PC-3 (cell line): ENCODE data around the gene SERPINF2. TPM values are rescaled to one million over a fixed set of nuclear protein-coding genes. Genes with fewer than 3 reads are reported as not detected.
"Not testable (repeated sequence)": the region's sequence is repeated elsewhere in the genome, so short reads cannot be mapped to it uniquely, and the experiment has no call there.

Experiments used
- ATAC-seq: fragments of 200-7000 bp; cut with Tn5 transposase; 2 replicates; pipeline ENCODE4 v1.9.1; 2020; ENCODE audit warnings: mild to moderate bottlenecking, moderate library complexity
- BruUV-seq: library from RNA; stranded (reverse); fragments of 400-500 nt; replicated peaks from 2 replicates; lab custom pipeline; 2021; lab: Mats Ljungman, UMichigan
- CTCF ChIA-PET: fragments of 300-600 bp; sonication (Branson Sonifier 250); formaldehyde crosslinking; loops from one replicate; lab custom pipeline; 2022; ENCODE audit warnings: antibody characterized with exemption; lab: Charles Lee
- POLR2A ChIA-PET: fragments of 300-600 bp; sonication (Branson Sonifier 250); formaldehyde crosslinking; loops from one replicate; lab custom pipeline; 2022; ENCODE audit warnings: antibody characterized with exemption; ENCODE audit not compliant: unreplicated experiment; lab: Charles Lee
- DNase-seq: peaks from one replicate; pipeline ENCODE4 v3.0.0-alpha.2; 2015
- H2AFZ ChIP-seq: fragments of 300-600 bp; sonication (generic); 2 replicates; pipeline ENCODE4 v1.6.0; 2016; ENCODE audit warnings: antibody characterized with exemption, low read length
- H3F3A ChIP-seq: fragments of 300-600 bp; sonication (generic); one replicate; pipeline ENCODE4 v1.6.0; 2017; ENCODE audit warnings: antibody characterized with exemption, low read length, control low read depth, mild to moderate bottlenecking; ENCODE audit not compliant: unreplicated experiment
- H3K27ac ChIP-seq: fragments of 300-600 bp; sonication (generic); 2 replicates; pipeline ENCODE4 v1.5.1; 2016; ENCODE audit warnings: mild to moderate bottlenecking, low read length
- H3K27me3 ChIP-seq: fragments of 300-600 bp; sonication (generic); 2 replicates; pipeline ENCODE4 v1.6.1; 2016; ENCODE audit warnings: low read length, mixed read lengths
- H3K36me3 ChIP-seq: fragments of 300-600 bp; sonication (generic); 2 replicates; pipeline ENCODE4 v1.6.1; 2016; ENCODE audit warnings: low read depth, mixed run types, low read length, mixed read lengths
- H3K4me1 ChIP-seq: fragments of 300-600 bp; sonication (generic); 2 replicates; pipeline ENCODE4 v1.5.1; 2016; ENCODE audit warnings: low read length; ENCODE audit not compliant: insufficient read depth
- H3K4me2 ChIP-seq: fragments of 300-600 bp; sonication (generic); 2 replicates; pipeline ENCODE4 v1.6.0; 2016; ENCODE audit warnings: low read length
- H3K4me3 ChIP-seq: fragments of 300-600 bp; sonication (generic); 2 replicates; pipeline ENCODE4 v1.5.1; 2016; ENCODE audit warnings: mild to moderate bottlenecking, low read length, mixed read lengths
- H3K79me2 ChIP-seq: fragments of 300-600 bp; sonication (generic); 2 replicates; pipeline ENCODE4 v1.6.1; 2017; ENCODE audit warnings: low read length, mixed read lengths
- H3K9ac ChIP-seq: fragments of 300-600 bp; sonication (generic); 2 replicates; pipeline ENCODE4 v1.6.0; 2016; ENCODE audit warnings: mild to moderate bottlenecking, low read length
- H3K9me2 ChIP-seq: fragments of 300-600 bp; sonication (generic); replicated peaks from 2 replicates; pipeline ENCODE4 v1.6.1; 2016; ENCODE audit warnings: mixed run types, low read length, mixed read lengths
- H3K9me3 ChIP-seq: fragments of 300-600 bp; sonication (generic); 2 replicates; pipeline ENCODE4 v1.6.1; 2016; ENCODE audit warnings: low read length, mixed read lengths
- H4K20me1 ChIP-seq: fragments of 300-600 bp; sonication (generic); 2 replicates; pipeline ENCODE4 v1.6.1; 2016; ENCODE audit warnings: low read length, mixed read lengths
- EZH2 ChIP-seq: fragments of 300-600 bp; sonication (generic); IDR thresholded peaks from one replicate; pipeline ENCODE4 v1.6.1; 2017; ENCODE audit warnings: antibody characterized with exemption, mild to moderate bottlenecking, low read length; ENCODE audit not compliant: unreplicated experiment
- EZH2phosphoT487 ChIP-seq: fragments of 300-600 bp; sonication (generic); IDR thresholded peaks from 2 replicates; pipeline ENCODE4 v1.6.1; 2018; ENCODE audit warnings: mild to moderate bottlenecking, antibody characterized with exemption, low read length, borderline replicate concordance
- intact Hi-C: fragments of 100-400 bp; cut with micrococcal nuclease; formaldehyde crosslinking; loops from 2 replicates; pipeline ENCODE4 v1.9.0; 2023
- total RNA-seq: library from RNA; depleted of rRNA; stranded (reverse); fragments of >200 nt; gene quantifications from 2 replicates; pipeline ENCODE4 v1.2.3, GENCODE V29; 2014
- TF ChIP-seq, protein P1 (sequence below): fragments of 300-600 bp; sonication (generic); conservative IDR thresholded peaks from 2 replicates; pipeline ENCODE4 v1.5.1; 2017; ENCODE audit warnings: antibody characterized with exemption, low read depth, mild to moderate bottlenecking, low read length

SERPINF2 gene
- total RNA-seq, 1 experiment from 2014 or later, result 2.5 TPM

- Histone ChIP-seq H3K27me3 (no peaks in the 10 kb centered on the region), H3K79me2 (no peaks in the 10 kb centered on the region), H3K9me3 (no peaks in the 10 kb centered on the region), H2AFZ (no peak overlapping the region), H3K9me2 (no peaks in the 10 kb centered on the region), H3K36me3 (no peaks in the 10 kb centered on the region), H3F3A (no peaks in the 10 kb centered on the region), H3K27ac (no peak overlapping the region), H3K4me1 (no peaks in the 10 kb centered on the region), H4K20me1 (no peaks in the 10 kb centered on the region), H3K9ac (no peak overlapping the region), H3K4me2 (no peak overlapping the region), H3K4me3 (no peak overlapping the region)
- intact Hi-C loops, result no loop called here
- ChIA-PET POLR2A (no interaction called here), CTCF (no interaction called here)
- no peak for ATAC-seq
- TF ChIP-seq EZH2phosphoT487, result no peak
- BruUV-seq, result no TSS peak
- no peak for DNase-seq
Measured at GRCh38 chr17:1737531-1738291, 5.0 kb upstream of the SERPINF2 start.

DNA sequence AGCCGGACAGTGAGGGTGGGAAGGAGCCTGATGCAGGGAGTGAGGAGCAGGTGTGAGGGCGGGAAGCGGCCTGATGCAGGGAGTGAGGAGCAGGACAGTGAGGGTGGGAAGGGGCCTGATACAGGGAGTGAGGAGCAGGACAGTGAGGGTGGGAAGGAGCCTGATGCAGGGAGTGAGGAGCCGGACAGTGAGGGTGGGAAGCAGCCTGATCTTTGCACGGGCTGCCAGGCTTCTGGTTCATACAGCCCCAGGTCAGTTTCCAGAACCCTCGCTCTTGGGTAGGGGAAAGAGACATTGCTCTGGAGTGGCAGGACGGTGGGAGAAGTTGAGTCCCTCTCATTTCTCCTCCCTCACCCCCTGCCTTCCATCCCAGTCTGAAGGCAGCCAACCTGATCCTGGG, 772 bp upstream of the SERPINF2 start:
- H3K36me3 ChIP-seq, H3K79me2 ChIP-seq, BruUV-seq, H4K20me1 ChIP-seq, H3K27me3 ChIP-seq, H3K9me3 ChIP-seq, H3K4me3 ChIP-seq, CTCF ChIA-PET, H3K4me2 ChIP-seq, DNase-seq, H3F3A ChIP-seq, H2AFZ ChIP-seq, H3K9ac ChIP-seq, intact Hi-C loops, H3K9me2 ChIP-seq, H3K27ac ChIP-seq, H3K4me1 ChIP-seq, ATAC-seq, POLR2A ChIA-PET: not testable (repeated sequence)

DNA sequence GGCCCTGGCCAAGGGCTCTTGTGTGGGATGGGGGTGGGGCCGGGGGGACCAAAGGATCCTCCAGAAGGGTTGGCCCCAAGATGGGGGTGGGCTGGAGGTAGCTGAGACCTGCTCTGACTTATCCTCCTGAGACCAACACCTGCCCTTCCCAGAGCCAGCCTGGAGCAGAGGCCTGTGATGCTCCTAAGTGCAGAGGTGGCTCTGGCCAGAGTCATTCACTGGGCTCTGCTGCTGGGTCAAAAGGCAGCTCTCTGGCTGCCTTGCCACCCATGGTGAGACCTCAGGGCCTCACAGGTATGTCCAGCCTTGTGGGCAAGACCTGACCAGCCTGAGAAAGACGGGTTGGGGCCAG, 393 bp downstream of the SERPINF2 start:
- no peak overlapping the region for H3K4me3 ChIP-seq
- H3K4me1 ChIP-seq, result no peaks in the 10 kb centered on the region
- no peak overlapping the region for H3K9ac ChIP-seq
- no TSS peak for BruUV-seq
- no peaks in the 10 kb centered on the region for H3K9me3 ChIP-seq
- ChIA-PET CTCF (no interaction called here), POLR2A (no interaction called here)
- no peak overlapping the region for H3K4me2 ChIP-seq
- no peak overlapping the region for H3K27ac ChIP-seq
- no peak overlapping the region for H2AFZ ChIP-seq
- no peak for DNase-seq
- H3K27me3 ChIP-seq, result no peaks in the 10 kb centered on the region
- no peaks in the 10 kb centered on the region for H3K36me3 ChIP-seq
- TF ChIP-seq EZH2 (no peak), EZH2phosphoT487 (no peak)
- TF ChIP-seq, protein P1, sequence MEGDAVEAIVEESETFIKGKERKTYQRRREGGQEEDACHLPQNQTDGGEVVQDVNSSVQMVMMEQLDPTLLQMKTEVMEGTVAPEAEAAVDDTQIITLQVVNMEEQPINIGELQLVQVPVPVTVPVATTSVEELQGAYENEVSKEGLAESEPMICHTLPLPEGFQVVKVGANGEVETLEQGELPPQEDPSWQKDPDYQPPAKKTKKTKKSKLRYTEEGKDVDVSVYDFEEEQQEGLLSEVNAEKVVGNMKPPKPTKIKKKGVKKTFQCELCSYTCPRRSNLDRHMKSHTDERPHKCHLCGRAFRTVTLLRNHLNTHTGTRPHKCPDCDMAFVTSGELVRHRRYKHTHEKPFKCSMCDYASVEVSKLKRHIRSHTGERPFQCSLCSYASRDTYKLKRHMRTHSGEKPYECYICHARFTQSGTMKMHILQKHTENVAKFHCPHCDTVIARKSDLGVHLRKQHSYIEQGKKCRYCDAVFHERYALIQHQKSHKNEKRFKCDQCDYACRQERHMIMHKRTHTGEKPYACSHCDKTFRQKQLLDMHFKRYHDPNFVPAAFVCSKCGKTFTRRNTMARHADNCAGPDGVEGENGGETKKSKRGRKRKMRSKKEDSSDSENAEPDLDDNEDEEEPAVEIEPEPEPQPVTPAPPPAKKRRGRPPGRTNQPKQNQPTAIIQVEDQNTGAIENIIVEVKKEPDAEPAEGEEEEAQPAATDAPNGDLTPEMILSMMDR, result no peak
- intact Hi-C loops, result no loop called here
- H3F3A ChIP-seq, result no peaks in the 10 kb centered on the region
- ATAC-seq, result no peak
- no peaks in the 10 kb centered on the region for H3K79me2 ChIP-seq
- no peaks in the 10 kb centered on the region for H3K9me2 ChIP-seq
- no peaks in the 10 kb centered on the region for H4K20me1 ChIP-seq
